HG03521 (cell line): Measurements from ENCODE around the gene DEDD2.

Experiments
- ATAC-seq: cut with Tn5 transposase; IDR thresholded peaks from one replicate; pipeline ENCODE4 v1.9.1; 2021; ENCODE audit warnings: mild to moderate bottlenecking, moderate library complexity; ENCODE audit not compliant: unreplicated experiment

The DEDD2 gene

GRCh38 chr19:42229301-42229854, 11.9 kb upstream of the DEDD2 start:
- ATAC-seq: no peak

DNA sequence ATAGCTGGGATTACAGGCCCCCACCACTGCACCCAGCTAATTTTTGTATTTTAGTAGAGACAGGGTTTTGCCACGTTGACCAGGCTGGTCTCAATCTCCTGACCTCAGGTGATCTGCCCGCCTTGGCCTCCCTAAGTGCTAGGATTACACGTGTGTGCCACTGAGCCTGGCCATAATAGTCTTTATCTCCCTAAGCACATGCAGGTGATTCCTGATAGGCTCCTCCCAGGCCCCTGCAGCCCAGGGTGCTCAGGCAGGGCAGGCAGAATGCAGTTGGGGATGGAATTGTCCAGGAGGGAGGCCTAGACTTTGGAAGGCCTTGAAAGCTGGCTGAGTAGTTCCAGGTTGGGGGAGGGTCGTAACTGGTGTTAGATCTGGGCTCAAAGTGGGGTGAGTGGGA, 11.2 kb upstream of the DEDD2 start:
- ATAC-seq: no peak

DNA sequence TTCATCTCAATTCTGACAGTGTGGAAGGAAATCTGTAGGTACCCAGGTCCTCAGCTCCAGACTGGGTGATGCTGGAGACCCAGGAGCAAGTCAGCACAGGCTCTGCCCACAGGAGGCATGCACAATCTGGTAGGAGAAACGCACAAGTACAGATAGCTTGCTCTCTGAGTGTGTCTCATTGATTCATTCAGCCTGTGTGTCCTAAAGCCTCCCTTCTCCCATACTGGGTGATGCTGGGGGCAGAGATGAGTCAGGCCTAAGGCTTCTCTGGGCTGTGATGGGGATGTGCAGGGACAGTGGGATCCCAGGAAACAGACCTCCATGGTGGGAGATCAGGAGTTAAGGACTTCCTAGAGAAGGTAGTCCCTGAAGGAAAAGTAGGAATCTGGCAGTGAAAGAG, 9.4 kb upstream of the DEDD2 start:
- ATAC-seq: no peak

DNA sequence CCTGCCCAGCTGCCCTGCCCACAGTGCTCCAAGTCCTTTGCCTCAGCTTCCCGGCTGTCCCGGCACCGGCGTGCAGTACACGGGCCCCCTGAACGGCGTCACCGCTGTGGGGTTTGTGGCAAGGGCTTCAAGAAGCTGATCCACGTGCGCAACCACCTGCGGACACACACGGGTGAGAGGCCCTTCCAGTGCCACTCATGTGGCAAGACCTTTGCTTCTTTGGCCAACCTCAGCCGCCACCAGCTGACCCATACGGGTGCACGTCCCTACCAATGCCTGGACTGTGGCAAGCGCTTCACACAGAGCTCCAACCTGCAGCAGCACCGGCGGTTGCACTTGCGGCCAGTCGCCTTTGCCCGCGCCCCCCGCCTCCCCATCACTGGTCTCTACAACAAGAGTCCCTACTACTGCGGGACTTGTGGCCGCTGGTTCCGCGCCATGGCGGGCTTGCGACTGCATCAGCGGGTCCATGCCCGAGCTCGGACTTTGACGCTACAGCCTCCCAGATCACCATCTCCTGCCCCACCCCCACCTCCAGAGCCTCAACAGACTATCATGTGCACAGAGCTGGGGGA, 8.3 kb upstream of the DEDD2 start:
- ATAC-seq: no peak

DNA sequence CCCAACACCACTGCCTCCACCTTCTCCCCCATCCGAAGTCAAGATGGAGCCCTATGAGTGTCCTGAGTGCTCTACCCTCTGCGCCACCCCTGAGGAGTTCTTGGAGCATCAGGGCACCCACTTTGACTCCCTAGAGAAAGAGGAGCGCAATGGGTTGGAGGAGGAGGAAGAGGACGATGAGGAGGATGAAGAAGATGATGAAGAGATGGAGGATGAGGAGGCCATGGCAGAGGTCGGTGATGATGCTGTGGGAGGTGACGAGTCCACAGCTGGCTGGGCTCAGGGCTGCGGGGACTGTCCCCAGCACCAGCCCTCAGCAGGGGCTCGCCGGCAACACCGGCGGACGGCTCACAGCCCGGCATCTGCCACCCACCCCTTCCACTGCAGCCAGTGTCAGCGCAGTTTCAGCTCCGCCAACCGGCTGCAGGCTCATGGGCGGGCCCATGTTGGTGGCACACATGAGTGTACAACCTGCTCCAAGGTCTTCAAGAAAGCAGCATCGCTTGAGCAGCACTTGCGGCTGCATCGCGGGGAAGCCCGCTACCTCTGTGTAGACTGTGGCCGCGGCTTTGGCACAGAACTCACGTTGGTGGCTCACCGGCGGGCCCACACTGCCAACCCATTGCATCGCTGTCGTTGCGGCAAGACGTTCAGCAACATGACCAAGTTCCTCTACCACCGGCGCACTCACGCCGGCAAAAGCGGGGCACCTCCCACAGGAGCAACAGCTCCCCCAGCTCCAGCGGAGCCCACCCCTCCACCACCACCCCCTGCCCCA, 7.7 kb upstream of the DEDD2 start:
- no peak for ATAC-seq

DNA sequence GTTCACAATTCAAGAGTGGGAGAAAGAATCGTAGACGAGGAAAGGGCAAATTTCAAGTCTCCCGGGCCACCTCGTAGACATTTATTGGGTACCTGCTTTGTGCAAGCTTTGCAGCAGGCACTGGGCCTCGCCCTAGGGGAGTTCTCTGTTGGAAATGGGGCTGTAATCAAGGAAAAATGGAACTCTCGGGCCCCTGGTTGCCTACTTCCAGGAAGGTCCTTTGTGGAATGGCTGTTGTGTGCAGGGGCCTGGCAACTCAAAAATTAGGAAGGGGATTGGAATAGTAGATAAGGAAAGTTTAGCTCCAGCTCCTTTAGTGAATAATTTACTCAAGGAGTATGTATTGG, 3.2 kb upstream of the DEDD2 start:
- ATAC-seq: no peak

DNA sequence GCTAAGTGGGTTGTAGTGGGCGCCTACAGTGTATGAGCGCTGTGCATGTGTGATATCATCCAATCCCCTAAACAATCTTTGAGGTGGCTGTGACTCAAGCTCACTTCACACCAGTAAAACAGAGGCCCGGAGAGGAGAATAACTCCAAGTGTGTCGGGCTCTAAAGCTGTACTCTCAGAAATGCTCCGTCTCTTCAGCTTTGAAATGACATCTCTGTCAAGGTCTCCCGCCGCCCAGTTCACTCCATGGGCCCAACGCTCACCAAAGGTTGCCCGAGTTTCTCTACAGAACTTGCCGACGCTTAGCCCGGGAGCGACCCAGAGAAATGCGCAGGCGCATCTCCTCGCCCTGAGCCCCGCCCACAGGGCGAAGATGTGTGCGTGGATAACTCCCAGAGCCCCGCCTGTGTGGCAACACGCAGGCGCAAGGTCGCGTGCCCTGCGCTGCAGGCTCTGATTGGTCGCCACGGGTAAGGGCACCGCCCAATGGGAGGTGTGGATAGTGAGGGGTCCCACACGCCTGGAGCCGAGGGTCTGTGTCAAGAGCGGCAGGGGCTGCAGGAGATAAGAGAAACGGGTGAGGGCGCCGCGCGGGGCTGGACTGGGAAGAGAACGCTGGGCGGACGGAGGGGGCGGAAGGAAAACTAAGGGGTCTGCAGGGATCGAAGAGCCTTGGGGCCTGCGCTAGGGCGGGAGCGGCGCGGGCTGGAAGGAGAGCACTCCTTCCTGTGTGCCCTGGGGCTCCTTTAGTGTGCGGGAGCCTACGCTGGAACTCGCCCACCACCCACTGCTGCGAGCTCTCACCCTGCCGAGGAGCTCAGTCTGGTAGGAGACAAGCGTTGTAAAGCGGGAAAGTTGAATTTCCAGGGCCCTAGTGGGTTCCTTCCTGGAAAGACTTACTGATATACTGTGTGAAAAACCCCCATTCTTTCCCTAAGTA, 2.6 kb upstream of the DEDD2 start, which contains the start of gene ZNF526:
Gene ZNF526, plus strand, starts transcription at position 501 of the 939 bp plus-strand sequence. CDS start 4,092 bp downstream, outside the sequence.
- peak; percentile 71 for ATAC-seq

DNA sequence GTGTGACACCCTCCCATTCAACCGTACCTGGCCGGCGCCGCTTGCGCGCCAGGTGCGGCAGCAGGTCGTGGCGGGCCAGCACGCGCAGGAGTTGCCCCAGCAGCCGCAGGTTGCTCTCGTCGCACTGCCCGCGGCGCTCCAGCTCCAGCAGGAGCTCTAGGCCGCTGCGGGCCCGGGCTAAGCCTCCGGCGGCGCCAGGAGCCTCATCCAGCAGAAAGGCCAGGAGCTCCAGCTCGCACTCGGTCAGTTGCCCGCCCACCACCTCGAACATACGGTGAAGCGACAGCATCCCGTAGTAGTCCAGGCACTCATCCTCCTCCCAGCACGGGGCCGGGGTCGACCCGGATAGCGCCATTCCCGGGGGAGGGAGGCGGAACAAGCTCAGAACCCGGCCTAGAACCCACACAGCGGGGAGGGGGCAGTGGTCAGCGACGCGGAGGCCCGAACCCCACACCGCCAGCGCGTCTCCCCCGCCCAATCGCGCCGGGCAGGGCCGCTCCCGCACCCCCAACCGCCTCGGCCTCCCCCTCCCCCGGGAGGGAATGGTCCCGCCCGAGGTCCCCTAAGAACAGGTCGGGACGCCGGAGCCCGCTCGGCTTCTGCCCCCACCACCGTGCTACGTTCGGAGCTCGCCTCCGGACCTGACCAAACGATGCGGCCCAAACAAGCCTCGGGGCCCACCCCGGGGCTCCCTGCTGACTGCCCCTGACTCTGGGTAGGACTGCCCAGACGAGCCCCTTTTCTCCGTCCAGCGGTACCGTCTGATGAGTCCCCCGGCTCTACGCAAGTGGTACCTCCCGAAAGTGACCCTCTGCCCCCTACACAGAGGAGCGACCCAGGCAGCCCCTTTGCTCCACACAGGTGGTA, 591 bp downstream of the DEDD2 start:
- ATAC-seq: no peak

GRCh38 chr19:42214810-42215485, 2.5 kb downstream of the DEDD2 start:
- no peak for ATAC-seq

- no peak for ATAC-seq
Measured at GRCh38 chr19:42212886-42213285, 4.6 kb downstream of the DEDD2 start.

DNA sequence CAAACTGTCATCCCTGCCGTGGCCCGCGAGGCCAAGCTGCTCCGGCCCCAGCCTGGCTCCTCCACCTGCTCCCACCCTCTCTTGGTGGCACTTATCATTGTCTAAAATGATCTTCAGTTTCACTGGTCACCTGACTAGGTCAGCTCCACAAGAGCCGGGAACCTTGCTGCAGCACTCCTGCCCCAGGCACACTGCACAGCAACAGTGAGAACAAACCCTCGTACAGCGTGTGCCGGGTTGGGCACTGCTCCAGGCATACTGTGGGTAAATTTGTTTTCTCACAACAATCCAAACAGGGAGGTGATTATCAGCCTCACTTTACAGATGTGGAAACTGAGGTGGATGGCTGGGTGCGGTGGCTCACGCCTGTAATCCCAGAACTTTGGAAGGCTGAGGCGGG, 8.9 kb downstream of the DEDD2 start:
- ATAC-seq: no peak

- no peak for ATAC-seq
Measured at GRCh38 chr19:42207767-42208271, 9.7 kb downstream of the DEDD2 start.

GRCh38 chr19:42206871-42207755, 10.4 kb downstream of the DEDD2 start:
- no peak for ATAC-seq

DNA sequence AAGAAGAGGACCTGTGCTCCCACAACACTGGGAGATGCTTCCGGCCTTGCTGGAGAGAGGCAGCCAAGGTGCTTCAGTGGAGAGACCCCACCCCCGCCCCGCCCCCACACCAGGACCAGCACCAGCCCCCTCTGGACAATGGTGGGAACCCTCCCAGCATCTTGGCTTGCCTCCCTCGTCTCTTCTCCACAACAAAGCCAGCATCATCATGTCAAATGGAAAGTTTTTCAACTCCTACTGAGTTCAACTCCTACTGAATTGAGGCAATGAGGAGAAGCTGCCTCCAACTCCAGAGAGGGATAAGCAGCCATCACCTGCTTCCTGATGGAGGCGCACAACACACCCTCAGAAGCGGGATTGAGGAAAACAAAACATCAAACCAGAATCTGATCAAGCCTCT, 12.8 kb downstream of the DEDD2 start:
- ATAC-seq: no peak

GRCh38 chr19:42203700-42204099, 13.8 kb downstream of the DEDD2 start:
- no peak for ATAC-seq

DNA sequence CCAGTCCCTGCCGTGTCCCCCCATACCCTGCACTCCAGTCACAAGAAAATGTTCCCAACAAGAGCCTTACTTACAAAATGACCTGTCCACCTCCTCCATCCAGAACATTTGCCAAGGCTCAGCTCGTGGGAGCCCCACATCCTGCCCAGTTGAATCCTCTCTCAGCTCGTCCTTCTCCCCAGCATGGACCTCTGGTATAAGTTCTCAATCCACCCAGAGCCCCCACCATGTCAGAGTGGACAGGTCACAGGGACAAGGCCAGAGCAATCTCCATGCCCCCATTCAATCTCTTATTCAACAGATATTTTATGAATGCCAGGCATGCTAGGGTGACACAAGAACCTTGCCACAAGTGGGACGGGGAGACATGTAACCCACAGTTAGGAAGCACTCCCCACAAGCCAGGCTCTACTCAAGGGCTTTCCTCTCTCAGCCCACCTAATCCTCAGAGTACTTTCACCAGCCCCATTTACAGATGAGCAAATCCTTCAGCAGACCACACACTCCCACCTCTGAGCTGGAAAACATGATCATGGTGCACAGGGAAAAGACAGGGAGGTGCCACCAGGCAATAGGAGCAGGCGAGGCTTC, 15.1 kb downstream of the DEDD2 start:
- ATAC-seq: no peak

GRCh38 chr19:42201489-42202289, 15.8 kb downstream of the DEDD2 start:
- ATAC-seq: peak; percentile 38
